BE2C (cell line): Measurements from ENCODE around the gene TRIM4.

Experiments used
- DNase-seq: peaks from one replicate; pipeline ENCODE4 v3.0.0-alpha.2; 2020
- H3K27me3 ChIP-seq: fragments of 250-450 bp; sonication (Bioruptor Pico); 2 replicates; pipeline ENCODE4 v1.5.1; 2020; ENCODE audit warnings: mild to moderate bottlenecking
- H3K36me3 ChIP-seq: fragments of 250-450 bp; sonication (Bioruptor Pico); 2 replicates; pipeline ENCODE4 v1.5.1; 2020; ENCODE audit warnings: mild to moderate bottlenecking
- H3K4me1 ChIP-seq: fragments of 250-450 bp; sonication (Bioruptor Pico); 2 replicates; pipeline ENCODE4 v1.5.1; 2020
- H3K4me3 ChIP-seq: 2 replicates; pipeline ENCODE4 v1.5.1; 2011; ENCODE audit warnings: low read depth, low read length
- H3K9me3 ChIP-seq: fragments of 250-450 bp; sonication (Bioruptor Pico); 2 replicates; pipeline ENCODE4 v1.5.1; 2020
- CTCF ChIP-seq: IDR thresholded peaks from 2 replicates; pipeline ENCODE4 v1.5.1; 2012; ENCODE audit warnings: mild to moderate bottlenecking, low read depth, low read length

The TRIM4 gene

GRCh38 chr7:99860281-99861127, 58.8 kb downstream of the TRIM4 start:
- Histone ChIP-seq H3K27me3 (no peaks in the 10 kb centered on the region; the same call in none of the 2 replicates), H3K4me1 (no peaks in the 10 kb centered on the region), H3K4me3 (no peak overlapping the region), H3K9me3 (no peaks in the 10 kb centered on the region), H3K36me3 (no peaks in the 10 kb centered on the region)
- no peak for DNase-seq
- TF ChIP-seq CTCF = no peak

- H3K4me3 ChIP-seq = no peak overlapping the region
- no peak for DNase-seq
- H3K36me3 ChIP-seq = no peaks in the 10 kb centered on the region
- no peaks in the 10 kb centered on the region for H3K9me3 ChIP-seq
- TF ChIP-seq CTCF = no peak
- no peaks in the 10 kb centered on the region for H3K4me1 ChIP-seq
- peaks cover 15% of the 10 kb centered on the region for H3K27me3 ChIP-seq
Measured at GRCh38 chr7:99855236-99855635, 64.1 kb downstream of the TRIM4 start.

- H3K4me1 ChIP-seq = no peaks in the 10 kb centered on the region
- H3K27me3 ChIP-seq = peaks cover 61% of the 10 kb centered on the region
- no peaks in the 10 kb centered on the region for H3K9me3 ChIP-seq
- H3K36me3 ChIP-seq = no peaks in the 10 kb centered on the region
- no peak for TF ChIP-seq CTCF
- no peak for DNase-seq
- H3K4me3 ChIP-seq = no peak overlapping the region
Measured at GRCh38 chr7:99848420-99849216, 70.7 kb downstream of the TRIM4 start.

GRCh38 chr7:99844328-99844727, 75.0 kb downstream of the TRIM4 start:
- no peak for DNase-seq
- Histone ChIP-seq H3K9me3 (no peaks in the 10 kb centered on the region), H3K36me3 (no peaks in the 10 kb centered on the region), H3K4me3 (no peak overlapping the region), H3K27me3 (peaks cover 87% of the 10 kb centered on the region), H3K4me1 (no peaks in the 10 kb centered on the region)
- no peak for TF ChIP-seq CTCF

- Histone ChIP-seq H3K4me3 (no peak overlapping the region), H3K9me3 (no peaks in the 10 kb centered on the region), H3K36me3 (no peaks in the 10 kb centered on the region), H3K27me3 (peaks cover 91% of the 10 kb centered on the region), H3K4me1 (no peaks in the 10 kb centered on the region)
- no peak for DNase-seq
- no peak for TF ChIP-seq CTCF
Measured at GRCh38 chr7:99843808-99844207, 75.5 kb downstream of the TRIM4 start.

GRCh38 chr7:99842926-99843325, 76.4 kb downstream of the TRIM4 start:
- Histone ChIP-seq H3K27me3 (peaks cover 94% of the 10 kb centered on the region), H3K36me3 (no peaks in the 10 kb centered on the region), H3K4me3 (no peak overlapping the region), H3K9me3 (no peaks in the 10 kb centered on the region), H3K4me1 (no peaks in the 10 kb centered on the region)
- no peak for TF ChIP-seq CTCF
- no peak for DNase-seq
